ENCODE data around the gene PKIB.
A peak's percentile ranks its signal among the peaks of the same experiment; 100 is the strongest.

The PKIB gene

GRCh38 chr6:122713138-122713537, 102.9 kb downstream of the PKIB start:
- no peaks in the 10 kb centered on the region for H3K27me3 ChIP-seq (ENCODE audit: insufficient read depth, insufficient read length)
- no peaks in the 10 kb centered on the region for H3K9me3 ChIP-seq (ENCODE audit: insufficient read depth, low read length)
- DNase-seq (ENCODE audit: low read depth, low spot score), result no peak
- TF ChIP-seq YY1 (IDR thresholded peaks at IDR 0.05; ENCODE audit: insufficient read depth, insufficient read length), result no peak
- TF ChIP-seq ZNF274 (IDR thresholded peaks at IDR 0.05; ENCODE audit: low read depth, low read length), result no peak
- no peak for TF ChIP-seq SUZ12 (IDR thresholded peaks at IDR 0.05; ENCODE audit: extremely low read depth, insufficient read depth, insufficient read length)
- H3K36me3 ChIP-seq (ENCODE audit: insufficient read depth, insufficient read length, low read length), result no peaks in the 10 kb centered on the region
- no peak overlapping the region for H3K4me3 ChIP-seq (ENCODE audit: insufficient read length, low read depth)
- no peak overlapping the region for H3K9ac ChIP-seq (ENCODE audit: insufficient read length, low read depth)
- no peaks in the 10 kb centered on the region for H3K4me1 ChIP-seq (ENCODE audit: insufficient read depth, insufficient read length)

- H3K9ac ChIP-seq (ENCODE audit: insufficient read length, low read depth), result no peak overlapping the region
- DNase-seq (ENCODE audit: low read depth, low spot score), result no peak
- no peaks in the 10 kb centered on the region for H3K36me3 ChIP-seq (ENCODE audit: insufficient read depth, insufficient read length, low read length)
- H3K27me3 ChIP-seq (ENCODE audit: insufficient read depth, insufficient read length), result no peaks in the 10 kb centered on the region
- TF ChIP-seq ZNF274 (IDR thresholded peaks at IDR 0.05; ENCODE audit: low read depth, low read length) (no peak), YY1 (IDR thresholded peaks at IDR 0.05; ENCODE audit: insufficient read depth, insufficient read length) (no peak), SUZ12 (IDR thresholded peaks at IDR 0.05; ENCODE audit: extremely low read depth, insufficient read depth, insufficient read length) (no peak)
- no peak overlapping the region for H3K4me3 ChIP-seq (ENCODE audit: insufficient read length, low read depth)
- no peaks in the 10 kb centered on the region for H3K4me1 ChIP-seq (ENCODE audit: insufficient read depth, insufficient read length)
- no peaks in the 10 kb centered on the region for H3K9me3 ChIP-seq (ENCODE audit: insufficient read depth, low read length)
Observed at GRCh38 chr6:122714059-122714458, 103.9 kb downstream of the PKIB start.

- no peaks in the 10 kb centered on the region for H3K9me3 ChIP-seq (ENCODE audit: insufficient read depth, low read length)
- no peak overlapping the region for H3K4me3 ChIP-seq (ENCODE audit: insufficient read length, low read depth)
- H3K36me3 ChIP-seq (ENCODE audit: insufficient read depth, insufficient read length, low read length), result no peaks in the 10 kb centered on the region
- DNase-seq (ENCODE audit: low read depth, low spot score), result no peak
- no peaks in the 10 kb centered on the region for H3K4me1 ChIP-seq (ENCODE audit: insufficient read depth, insufficient read length)
- TF ChIP-seq YY1 (IDR thresholded peaks at IDR 0.05; ENCODE audit: insufficient read depth, insufficient read length) (no peak), SUZ12 (IDR thresholded peaks at IDR 0.05; ENCODE audit: extremely low read depth, insufficient read depth, insufficient read length) (no peak), ZNF274 (IDR thresholded peaks at IDR 0.05; ENCODE audit: low read depth, low read length) (no peak)
- H3K27me3 ChIP-seq (ENCODE audit: insufficient read depth, insufficient read length), result no peaks in the 10 kb centered on the region
- H3K9ac ChIP-seq (ENCODE audit: insufficient read length, low read depth), result no peak overlapping the region
Observed at GRCh38 chr6:122715725-122716124, 105.5 kb downstream of the PKIB start.

DNA sequence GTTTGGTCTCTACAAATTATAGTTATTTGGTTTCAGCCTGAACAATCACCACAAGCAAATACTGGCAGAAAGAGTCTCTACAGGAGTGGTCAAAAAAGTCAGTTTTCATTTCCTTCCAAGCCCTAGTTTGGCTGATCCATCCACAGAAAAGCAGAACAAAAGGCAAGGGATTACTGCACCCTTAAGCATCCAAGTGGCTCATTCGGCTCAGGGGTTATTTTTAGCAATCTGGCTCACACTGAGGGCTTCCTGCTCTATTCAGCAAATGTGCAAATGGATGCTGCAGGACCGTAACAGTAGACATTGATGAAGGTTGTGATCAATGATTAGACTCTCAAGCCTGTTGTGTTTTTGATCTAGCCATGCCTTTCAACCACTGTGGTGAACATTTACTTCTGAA, 107.1 kb downstream of the PKIB start:
- peak; percentile 22 for DNase-seq (ENCODE audit: low read depth, low spot score)
- Histone ChIP-seq H3K27me3 (ENCODE audit: insufficient read depth, insufficient read length) (no peaks in the 10 kb centered on the region), H3K9ac (ENCODE audit: insufficient read length, low read depth) (no peak overlapping the region), H3K36me3 (ENCODE audit: insufficient read depth, insufficient read length, low read length) (no peaks in the 10 kb centered on the region), H3K9me3 (ENCODE audit: insufficient read depth, low read length) (no peaks in the 10 kb centered on the region), H3K4me3 (ENCODE audit: insufficient read length, low read depth) (no peak overlapping the region), H3K4me1 (ENCODE audit: insufficient read depth, insufficient read length) (no peaks in the 10 kb centered on the region)
- TF ChIP-seq YY1 (IDR thresholded peaks at IDR 0.05; ENCODE audit: insufficient read depth, insufficient read length) (no peak), ZNF274 (IDR thresholded peaks at IDR 0.05; ENCODE audit: low read depth, low read length) (no peak)

GRCh38 chr6:122718616-122719015, 108.4 kb downstream of the PKIB start:
- H3K27me3 ChIP-seq (ENCODE audit: insufficient read depth, insufficient read length), result no peaks in the 10 kb centered on the region
- H3K36me3 ChIP-seq (ENCODE audit: insufficient read depth, insufficient read length, low read length), result no peaks in the 10 kb centered on the region
- H3K9ac ChIP-seq (ENCODE audit: insufficient read length, low read depth), result no peak overlapping the region
- H3K4me3 ChIP-seq (ENCODE audit: insufficient read length, low read depth), result no peak overlapping the region
- TF ChIP-seq SUZ12 (IDR thresholded peaks at IDR 0.05; ENCODE audit: extremely low read depth, insufficient read depth, insufficient read length), result no peak
- TF ChIP-seq ZNF274 (IDR thresholded peaks at IDR 0.05; ENCODE audit: low read depth, low read length), result no peak
- no peak for TF ChIP-seq YY1 (IDR thresholded peaks at IDR 0.05; ENCODE audit: insufficient read depth, insufficient read length)
- no peaks in the 10 kb centered on the region for H3K4me1 ChIP-seq (ENCODE audit: insufficient read depth, insufficient read length)
- no peaks in the 10 kb centered on the region for H3K9me3 ChIP-seq (ENCODE audit: insufficient read depth, low read length)
- DNase-seq (ENCODE audit: low read depth, low spot score), result no peak

- H3K9ac ChIP-seq (ENCODE audit: insufficient read length, low read depth), result no peak overlapping the region
- no peak for DNase-seq (ENCODE audit: low read depth, low spot score)
- H3K36me3 ChIP-seq (ENCODE audit: insufficient read depth, insufficient read length, low read length), result no peaks in the 10 kb centered on the region
- H3K9me3 ChIP-seq (ENCODE audit: insufficient read depth, low read length), result no peaks in the 10 kb centered on the region
- TF ChIP-seq YY1 (IDR thresholded peaks at IDR 0.05; ENCODE audit: insufficient read depth, insufficient read length), result no peak
- TF ChIP-seq ZNF274 (IDR thresholded peaks at IDR 0.05; ENCODE audit: low read depth, low read length), result no peak
- no peak for TF ChIP-seq SUZ12 (IDR thresholded peaks at IDR 0.05; ENCODE audit: extremely low read depth, insufficient read depth, insufficient read length)
- H3K4me1 ChIP-seq (ENCODE audit: insufficient read depth, insufficient read length), result no peaks in the 10 kb centered on the region
- H3K27me3 ChIP-seq (ENCODE audit: insufficient read depth, insufficient read length), result no peaks in the 10 kb centered on the region
- H3K4me3 ChIP-seq (ENCODE audit: insufficient read length, low read depth), result no peak overlapping the region
Observed at GRCh38 chr6:122719176-122719575, 109.0 kb downstream of the PKIB start.

GRCh38 chr6:122722746-122723145, 112.5 kb downstream of the PKIB start:
- H3K9me3 ChIP-seq (ENCODE audit: insufficient read depth, low read length), result no peaks in the 10 kb centered on the region
- no peak for DNase-seq (ENCODE audit: low read depth, low spot score)
- H3K27me3 ChIP-seq (ENCODE audit: insufficient read depth, insufficient read length), result no peaks in the 10 kb centered on the region
- no peak for TF ChIP-seq SUZ12 (IDR thresholded peaks at IDR 0.05; ENCODE audit: extremely low read depth, insufficient read depth, insufficient read length)
- no peak for TF ChIP-seq ZNF274 (IDR thresholded peaks at IDR 0.05; ENCODE audit: low read depth, low read length)
- no peak for TF ChIP-seq YY1 (IDR thresholded peaks at IDR 0.05; ENCODE audit: insufficient read depth, insufficient read length)
- H3K4me3 ChIP-seq (ENCODE audit: insufficient read length, low read depth), result no peak overlapping the region
- no peaks in the 10 kb centered on the region for H3K4me1 ChIP-seq (ENCODE audit: insufficient read depth, insufficient read length)
- no peaks in the 10 kb centered on the region for H3K36me3 ChIP-seq (ENCODE audit: insufficient read depth, insufficient read length, low read length)
- no peak overlapping the region for H3K9ac ChIP-seq (ENCODE audit: insufficient read length, low read depth)

- Histone ChIP-seq H3K4me1 (ENCODE audit: insufficient read depth, insufficient read length) (no peaks in the 10 kb centered on the region), H3K9ac (ENCODE audit: insufficient read length, low read depth) (no peak overlapping the region), H3K27me3 (ENCODE audit: insufficient read depth, insufficient read length) (no peaks in the 10 kb centered on the region), H3K4me3 (ENCODE audit: insufficient read length, low read depth) (no peak overlapping the region), H3K9me3 (ENCODE audit: insufficient read depth, low read length) (no peaks in the 10 kb centered on the region), H3K36me3 (ENCODE audit: insufficient read depth, insufficient read length, low read length) (no peaks in the 10 kb centered on the region)
- no peak for TF ChIP-seq SUZ12 (IDR thresholded peaks at IDR 0.05; ENCODE audit: extremely low read depth, insufficient read depth, insufficient read length)
- TF ChIP-seq ZNF274 (IDR thresholded peaks at IDR 0.05; ENCODE audit: low read depth, low read length), result no peak
- no peak for TF ChIP-seq YY1 (IDR thresholded peaks at IDR 0.05; ENCODE audit: insufficient read depth, insufficient read length)
- no peak for DNase-seq (ENCODE audit: low read depth, low spot score)
Observed at GRCh38 chr6:122726649-122727048, 116.4 kb downstream of the PKIB start.

Measured in NT2/D1 (cell line).